KMS-11 (cell line): ENCODE results near the gene CAPN12.

Experiments used
- H2AFZ ChIP-seq: fragments of 200-600 bp; sonication (generic); 2 replicates; pipeline ENCODE4 v1.6.1; 2016; ENCODE audit warnings: antibody characterized with exemption, mixed run types, low read depth
- H3K27ac ChIP-seq: fragments of 200-600 bp; sonication (generic); 2 replicates; pipeline ENCODE4 v1.6.1; 2016; ENCODE audit warnings: mild to moderate bottlenecking, mixed run types
- H3K27me3 ChIP-seq: fragments of 200-600 bp; sonication (generic); 2 replicates; pipeline ENCODE4 v1.6.1; 2017; ENCODE audit warnings: mild to moderate bottlenecking, low read depth, mixed run types, moderate library complexity; ENCODE audit not compliant: insufficient read depth
- H3K36me3 ChIP-seq: fragments of 200-600 bp; sonication (generic); 2 replicates; pipeline ENCODE4 v1.6.1; 2017; ENCODE audit warnings: mild to moderate bottlenecking, mixed run types; ENCODE audit not compliant: insufficient read depth
- H3K4me1 ChIP-seq: fragments of 200-600 bp; sonication (generic); 2 replicates; pipeline ENCODE4 v1.6.1; 2016; ENCODE audit warnings: mild to moderate bottlenecking, low read depth, mixed run types; ENCODE audit not compliant: poor library complexity, severe bottlenecking
- H3K4me2 ChIP-seq: fragments of 200-600 bp; sonication (generic); 2 replicates; pipeline ENCODE4 v1.7.0; 2016; ENCODE audit warnings: mild to moderate bottlenecking, mixed run types
- H3K4me3 ChIP-seq: fragments of 200-600 bp; sonication (generic); IDR thresholded peaks from 2 replicates; pipeline ENCODE4 v1.6.1; 2017; ENCODE audit warnings: low read depth, low read length, mixed read lengths; ENCODE audit not compliant: insufficient read depth
- H3K79me2 ChIP-seq: fragments of 200-600 bp; sonication (generic); 2 replicates; pipeline ENCODE4 v1.6.1; 2016; ENCODE audit warnings: low read depth, mixed run types; ENCODE audit not compliant: insufficient read depth
- H3K9ac ChIP-seq: fragments of 200-600 bp; sonication (generic); 2 replicates; pipeline ENCODE4 v1.6.1; 2016; ENCODE audit warnings: mild to moderate bottlenecking, mixed run types
- H4K20me1 ChIP-seq: fragments of 200-600 bp; sonication (generic); 2 replicates; pipeline ENCODE4 v1.6.1; 2016; ENCODE audit warnings: mild to moderate bottlenecking, mixed run types; ENCODE audit not compliant: insufficient read depth
- TF ChIP-seq, protein P1 (sequence below): fragments of 200-600 bp; sonication (generic); conservative IDR thresholded peaks from 2 replicates; pipeline ENCODE4 v1.6.1; 2017; ENCODE audit warnings: low read depth, mild to moderate bottlenecking, antibody characterized with exemption, low read length, moderate library complexity, mixed read lengths

Gene CAPN12

DNA sequence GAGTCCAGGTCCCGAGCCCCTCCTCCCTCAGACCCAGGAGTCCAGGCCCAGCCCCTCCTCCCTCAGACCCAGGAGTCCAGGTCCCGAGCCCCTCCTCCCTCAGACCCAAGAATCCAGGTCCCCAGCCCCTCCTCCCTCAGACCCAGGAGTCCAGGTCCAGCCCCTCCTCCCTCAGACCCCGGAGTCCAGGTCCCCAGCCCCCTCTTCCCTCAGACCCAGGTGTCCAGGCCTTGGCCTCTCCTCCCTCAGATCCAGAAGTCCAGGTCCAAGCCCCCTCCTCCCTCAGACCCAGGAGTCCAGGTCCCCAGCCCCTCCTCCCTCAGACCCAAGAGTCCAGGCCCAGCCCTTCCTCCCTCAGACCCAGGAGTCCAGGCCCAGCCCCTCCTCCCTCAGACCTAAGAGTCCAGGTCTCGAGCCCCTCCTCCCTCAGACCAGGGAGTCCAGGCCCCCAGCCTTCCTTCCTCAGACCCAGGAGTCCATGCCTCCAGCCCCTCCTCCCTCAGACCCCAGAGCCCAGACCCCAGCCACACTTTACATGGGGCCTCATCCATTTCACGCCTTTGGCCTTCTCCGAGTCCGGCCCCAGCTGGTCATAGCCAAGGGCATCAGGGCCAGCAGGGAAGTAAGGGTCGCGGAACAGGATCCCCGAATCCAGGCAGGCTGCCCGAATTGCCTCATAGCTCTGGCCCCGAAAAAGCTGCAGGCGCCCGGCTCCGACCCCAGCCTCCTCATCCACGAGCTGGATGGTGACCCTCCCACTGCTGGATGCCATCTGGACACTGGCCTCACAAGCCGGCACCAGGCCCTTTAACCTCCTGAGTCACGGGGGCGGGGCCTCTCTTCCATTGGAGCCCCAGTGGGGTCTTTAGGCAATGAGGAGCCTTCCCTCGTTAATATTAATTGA is 628 bp downstream of the CAPN12 start:
- H3K27ac ChIP-seq: no peak overlapping the region
- H3K9ac ChIP-seq: no peak overlapping the region
- TF ChIP-seq, protein P1, sequence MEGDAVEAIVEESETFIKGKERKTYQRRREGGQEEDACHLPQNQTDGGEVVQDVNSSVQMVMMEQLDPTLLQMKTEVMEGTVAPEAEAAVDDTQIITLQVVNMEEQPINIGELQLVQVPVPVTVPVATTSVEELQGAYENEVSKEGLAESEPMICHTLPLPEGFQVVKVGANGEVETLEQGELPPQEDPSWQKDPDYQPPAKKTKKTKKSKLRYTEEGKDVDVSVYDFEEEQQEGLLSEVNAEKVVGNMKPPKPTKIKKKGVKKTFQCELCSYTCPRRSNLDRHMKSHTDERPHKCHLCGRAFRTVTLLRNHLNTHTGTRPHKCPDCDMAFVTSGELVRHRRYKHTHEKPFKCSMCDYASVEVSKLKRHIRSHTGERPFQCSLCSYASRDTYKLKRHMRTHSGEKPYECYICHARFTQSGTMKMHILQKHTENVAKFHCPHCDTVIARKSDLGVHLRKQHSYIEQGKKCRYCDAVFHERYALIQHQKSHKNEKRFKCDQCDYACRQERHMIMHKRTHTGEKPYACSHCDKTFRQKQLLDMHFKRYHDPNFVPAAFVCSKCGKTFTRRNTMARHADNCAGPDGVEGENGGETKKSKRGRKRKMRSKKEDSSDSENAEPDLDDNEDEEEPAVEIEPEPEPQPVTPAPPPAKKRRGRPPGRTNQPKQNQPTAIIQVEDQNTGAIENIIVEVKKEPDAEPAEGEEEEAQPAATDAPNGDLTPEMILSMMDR: no peak
- no peak overlapping the region for H2AFZ ChIP-seq
- H3K79me2 ChIP-seq: no peaks in the 10 kb centered on the region
- no peak overlapping the region for H3K4me3 ChIP-seq
- no peaks in the 10 kb centered on the region for H4K20me1 ChIP-seq
- H3K27me3 ChIP-seq: no peaks in the 10 kb centered on the region
- H3K4me2 ChIP-seq: no peak overlapping the region
- no peaks in the 10 kb centered on the region for H3K4me1 ChIP-seq
- H3K36me3 ChIP-seq: no peaks in the 10 kb centered on the region

DNA sequence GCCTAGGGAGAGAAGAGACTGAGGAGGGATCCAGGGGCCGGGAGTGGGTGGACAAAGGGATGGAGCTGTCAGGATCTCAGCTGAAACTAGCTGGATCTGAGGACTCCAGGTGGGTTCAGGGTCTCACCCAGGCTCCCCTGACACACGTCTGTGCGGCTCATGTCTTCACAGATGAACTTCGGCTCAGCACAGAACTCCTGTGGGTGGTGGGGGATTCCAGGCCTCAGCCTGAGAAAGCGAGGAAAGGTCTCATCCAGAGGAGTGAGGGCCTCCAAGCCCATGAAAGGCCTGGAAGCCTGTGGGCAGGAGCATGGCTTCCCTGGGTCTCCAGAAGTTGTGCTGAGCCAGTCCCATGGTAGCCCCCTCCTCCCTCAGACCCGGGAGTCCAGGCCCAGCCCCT is 1.4 kb downstream of the CAPN12 start:
- TF ChIP-seq, protein P1: no peak
- no peak overlapping the region for H3K4me2 ChIP-seq
- H3K4me3 ChIP-seq: no peak overlapping the region
- H2AFZ ChIP-seq: no peak overlapping the region
- H3K36me3 ChIP-seq: no peaks in the 10 kb centered on the region
- no peaks in the 10 kb centered on the region for H4K20me1 ChIP-seq
- no peaks in the 10 kb centered on the region for H3K4me1 ChIP-seq
- H3K79me2 ChIP-seq: no peaks in the 10 kb centered on the region
- no peaks in the 10 kb centered on the region for H3K27me3 ChIP-seq
- H3K9ac ChIP-seq: no peak overlapping the region
- no peak overlapping the region for H3K27ac ChIP-seq

DNA sequence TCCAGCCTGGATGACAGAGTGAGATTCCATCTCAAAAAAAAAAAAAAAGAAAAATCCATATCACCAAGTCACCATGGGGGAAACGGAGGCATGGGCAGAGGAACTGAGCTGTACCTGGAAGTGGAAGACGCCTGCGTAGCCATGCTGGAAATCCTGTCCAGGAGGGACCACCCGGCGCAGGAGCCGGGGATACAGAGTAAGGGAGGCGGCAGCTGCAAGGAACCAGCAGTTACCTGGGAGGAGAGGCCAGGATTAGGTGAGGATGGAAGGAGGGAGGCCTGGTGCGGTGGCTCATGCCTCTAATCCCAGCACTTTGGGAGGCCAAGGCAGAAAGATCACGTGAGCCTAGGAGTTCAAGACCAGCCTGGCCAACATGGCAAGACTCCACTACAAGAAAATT is 2.0 kb downstream of the CAPN12 start:
- no peaks in the 10 kb centered on the region for H3K27me3 ChIP-seq
- H3K4me3 ChIP-seq: no peak overlapping the region
- H3K27ac ChIP-seq: no peak overlapping the region
- no peaks in the 10 kb centered on the region for H3K4me1 ChIP-seq
- no peak overlapping the region for H3K4me2 ChIP-seq
- no peaks in the 10 kb centered on the region for H4K20me1 ChIP-seq
- no peak overlapping the region for H2AFZ ChIP-seq
- TF ChIP-seq, protein P1: no peak
- no peaks in the 10 kb centered on the region for H3K79me2 ChIP-seq
- no peak overlapping the region for H3K9ac ChIP-seq
- no peaks in the 10 kb centered on the region for H3K36me3 ChIP-seq

DNA sequence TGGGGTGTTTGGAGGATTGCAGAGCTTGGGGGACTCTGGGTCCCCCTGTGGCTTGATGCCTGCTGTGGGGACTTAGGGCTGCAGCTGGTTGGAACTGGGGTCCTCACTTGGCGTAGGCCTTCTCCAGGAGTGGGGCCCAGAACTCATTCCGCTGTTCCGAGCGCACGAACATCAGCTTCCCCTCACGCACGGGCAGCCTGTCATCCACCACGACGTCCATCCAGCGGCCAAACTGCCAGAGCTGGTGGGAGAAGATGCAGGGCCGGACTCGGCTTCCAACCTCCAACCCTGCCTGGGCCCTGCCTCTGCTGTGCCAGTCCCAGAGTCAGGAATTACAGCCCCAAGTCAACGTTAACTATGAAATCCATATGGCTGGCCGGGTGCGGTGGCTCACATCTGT is 2.6 kb downstream of the CAPN12 start:
- no peaks in the 10 kb centered on the region for H4K20me1 ChIP-seq
- H3K27ac ChIP-seq: no peak overlapping the region
- no peaks in the 10 kb centered on the region for H3K27me3 ChIP-seq
- H3K36me3 ChIP-seq: no peaks in the 10 kb centered on the region
- H3K4me1 ChIP-seq: no peaks in the 10 kb centered on the region
- no peak overlapping the region for H3K4me2 ChIP-seq
- H3K9ac ChIP-seq: no peak overlapping the region
- H3K79me2 ChIP-seq: no peaks in the 10 kb centered on the region
- H2AFZ ChIP-seq: no peak overlapping the region
- H3K4me3 ChIP-seq: no peak overlapping the region
- TF ChIP-seq, protein P1: no peak
